Muscle of leg (tissue), 11 donors: ENCODE measurements around the gene ZNF711. TPM values are rescaled to one million over a fixed set of nuclear protein-coding genes. Genes with fewer than 3 reads are reported as not detected.
"Not testable (repeated sequence)": the region's sequence is repeated elsewhere in the genome, so short reads cannot be mapped to it uniquely, and the experiment has no call there.

ENCODE experiments used
- DNase-seq: peaks from one replicate; pipeline ENCODE4 v3.0.0; 2013
- H3K27ac ChIP-seq: one replicate; pipeline ENCODE4 v1.5.1; 2013; ENCODE audit warnings: mild to moderate bottlenecking, low read length, control low read depth
- H3K27me3 ChIP-seq: one replicate; pipeline ENCODE4 v1.6.1; 2013; ENCODE audit warnings: low read length; ENCODE audit not compliant: control insufficient read depth, insufficient read depth
- H3K36me3 ChIP-seq: one replicate; pipeline ENCODE4 v1.6.1; 2013; ENCODE audit warnings: low read length; ENCODE audit not compliant: control insufficient read depth, insufficient read depth
- H3K4me1 ChIP-seq: one replicate; pipeline ENCODE4 v1.6.1; 2013; ENCODE audit warnings: low read length; ENCODE audit not compliant: control insufficient read depth, insufficient read depth
- H3K4me3 ChIP-seq: one replicate; pipeline ENCODE4 v1.5.1; 2013; ENCODE audit warnings: low read length, control low read depth
- H3K9me3 ChIP-seq: replicated peaks from 2 replicates; pipeline ENCODE4 v1.6.1; 2013; ENCODE audit warnings: low read depth, low read length; ENCODE audit not compliant: control insufficient read depth
- whole genome bisulfite sequencing: methylation state at CpG from one replicate; pipeline ENCODE4 v1.1.5; 2013; ENCODE audit warnings: missing lambda C conversion rate; ENCODE audit not compliant: insufficient coverage; 5-methylcytosine and 5-hydroxymethylcytosine counted together
- polyA plus RNA-seq, 8 donors: library from polyadenylated mRNA; unstranded; fragments of 120-200 nt; gene quantifications; one replicate each; pipeline versions ENCODE4 v1.2.1 to v1.2.3, GENCODE V29; 2013; ENCODE audit warnings: inconsistent platforms in 1 of 8, low replicate concordance in 1 of 8; ENCODE audit not compliant: insufficient read length in 8 of 8, insufficient read depth in 1 of 8
- total RNA-seq: library from RNA; stranded (reverse); fragments of 120-200 nt; gene quantifications from one replicate; pipeline ENCODE4 v1.2.4, GENCODE V29; 2013

Gene ZNF711
- total and polyA plus RNA-seq, 9 donors = 20.5 to 32.2 (median 28.1) TPM

DNA sequence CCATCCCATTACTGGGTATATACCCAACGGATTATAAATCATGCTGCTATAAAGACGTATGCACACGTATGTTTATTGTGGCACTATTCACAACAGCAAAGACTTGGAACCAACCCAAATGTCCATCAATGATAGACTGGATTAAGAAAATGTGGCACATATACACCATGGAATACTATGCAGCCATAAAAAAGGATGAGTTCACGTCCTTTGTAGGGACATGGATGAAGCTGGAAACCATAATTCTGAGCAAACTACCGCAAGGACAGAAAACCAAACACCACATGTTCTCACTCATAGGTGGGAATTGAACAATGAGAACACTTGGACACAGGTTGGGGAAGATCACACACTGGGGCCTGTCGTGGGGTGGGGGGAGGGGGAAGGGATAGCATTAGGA, 41.5 kb downstream of the ZNF711 start:
- not testable (repeated sequence) for H3K4me3 ChIP-seq, H3K27me3 ChIP-seq, H3K36me3 ChIP-seq, H3K9me3 ChIP-seq, H3K27ac ChIP-seq, H3K4me1 ChIP-seq, DNase-seq
- WGBS = no CpG with 5 or more reads among the region's 6 CpGs

DNA sequence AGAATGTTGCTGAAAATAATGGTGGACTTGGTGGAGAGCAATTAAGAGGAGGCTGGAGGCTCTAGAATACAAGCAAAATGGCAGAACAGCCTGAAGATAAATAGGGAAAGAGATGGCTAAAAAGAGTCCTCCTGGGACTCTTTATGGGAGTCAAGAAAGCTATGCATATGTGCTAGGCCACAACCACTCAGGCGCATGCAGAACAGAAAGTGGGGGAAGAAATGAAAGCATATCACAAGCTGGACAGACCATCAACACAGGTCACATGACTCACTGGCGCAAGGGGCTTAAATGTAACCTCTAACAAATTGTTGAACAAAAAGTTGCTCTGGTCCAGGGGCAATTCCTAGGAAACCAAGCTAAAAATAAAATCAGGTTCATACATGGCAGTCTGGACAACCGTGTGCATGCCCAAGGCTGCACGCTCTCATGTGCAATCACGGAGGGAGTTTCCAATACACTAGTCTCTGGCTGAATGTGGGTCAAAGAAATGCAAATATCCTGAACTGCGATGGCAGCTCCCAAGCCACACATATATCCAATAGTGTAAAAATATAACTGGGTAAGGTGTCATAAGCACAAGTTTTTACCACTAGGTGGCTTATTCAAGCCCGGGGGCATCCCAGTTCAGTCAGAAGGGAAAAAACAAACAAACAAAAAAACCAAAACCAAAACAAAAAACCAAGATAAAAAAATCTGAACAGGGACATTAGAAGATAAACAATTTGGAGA, 45.4 kb downstream of the ZNF711 start:
- no peaks in the 10 kb centered on the region for H3K9me3 ChIP-seq

GRCh38 chrX:85303544-85303943, 59.8 kb downstream of the ZNF711 start:
- DNase-seq = no peak
- Histone ChIP-seq H3K27ac (no peak overlapping the region), H3K27me3 (no peaks in the 10 kb centered on the region), H3K9me3 (no peaks in the 10 kb centered on the region), H3K4me1 (no peaks in the 10 kb centered on the region), H3K36me3 (no peaks in the 10 kb centered on the region), H3K4me3 (no peak overlapping the region)
- no CpG with 5 or more reads among the region's 3 CpGs for WGBS

More for the DNA sequence above, 45.4 kb downstream of the ZNF711 start:
- WGBS = no CpG with 5 or more reads among the region's 7 CpGs
- no peak for DNase-seq
- H3K36me3 ChIP-seq = no peaks in the 10 kb centered on the region
- H3K27me3 ChIP-seq = no peaks in the 10 kb centered on the region
- no peak overlapping the region for H3K4me3 ChIP-seq
- H3K4me1 ChIP-seq = no peaks in the 10 kb centered on the region
- H3K27ac ChIP-seq = no peak overlapping the region

DNA sequence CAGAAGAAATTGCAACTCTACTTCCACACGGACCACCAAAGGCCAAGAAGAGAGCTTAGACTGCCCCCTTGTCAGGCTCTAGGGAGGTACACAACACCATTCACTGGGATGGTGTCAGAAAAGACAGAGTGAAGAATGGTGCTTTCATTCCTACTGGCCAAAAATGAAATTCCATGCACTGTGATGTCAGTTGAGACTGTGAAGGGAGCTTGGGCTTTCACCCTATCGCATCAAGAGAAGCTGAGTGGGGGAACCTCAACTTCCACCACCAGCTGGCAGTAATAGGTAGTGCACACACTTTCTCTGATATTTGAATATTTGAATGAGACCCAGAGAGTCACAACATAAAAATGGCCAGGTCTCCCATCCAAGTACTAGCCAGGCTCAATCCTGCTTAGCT, 65.9 kb downstream of the ZNF711 start:
- no CpG with 5 or more reads among the region's 2 CpGs for WGBS
- H3K36me3 ChIP-seq = no peaks in the 10 kb centered on the region
- no peak overlapping the region for H3K4me3 ChIP-seq

DNA sequence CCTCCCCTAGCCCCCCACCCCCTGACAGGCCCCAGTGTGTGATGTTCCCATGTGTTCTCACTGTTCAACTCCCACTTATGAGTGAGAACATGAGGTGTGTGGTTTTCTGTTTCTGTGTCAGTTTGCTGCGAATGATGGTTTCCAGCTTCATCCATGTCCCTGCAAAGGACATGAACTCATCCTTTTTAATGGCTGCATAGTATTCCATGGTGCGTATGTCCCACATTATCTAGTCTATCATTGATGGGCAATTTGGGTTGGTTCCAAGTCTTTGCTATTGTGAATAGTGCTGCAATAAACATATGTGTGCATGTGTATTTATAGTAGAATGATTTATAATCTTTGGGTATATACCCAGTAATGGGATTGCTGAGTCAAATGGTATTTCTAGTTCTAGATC, 67.6 kb downstream of the ZNF711 start:
- not testable (repeated sequence) for H3K36me3 ChIP-seq, H3K27me3 ChIP-seq, H3K4me3 ChIP-seq, H3K27ac ChIP-seq, DNase-seq, H3K4me1 ChIP-seq, H3K9me3 ChIP-seq
- no CpG with 5 or more reads among the region's 2 CpGs for WGBS

More for the DNA sequence above, 65.9 kb downstream of the ZNF711 start:
- DNase-seq = no peak
- Histone ChIP-seq H3K27ac (no peak overlapping the region), H3K4me1 (no peaks in the 10 kb centered on the region), H3K27me3 (no peaks in the 10 kb centered on the region), H3K9me3 (no peaks in the 10 kb centered on the region)

Other genes starting within 250 kb of the ZNF711 start
- gene APOOL, start 240.1 kb upstream of the ZNF711 start, total RNA-seq = 11.3 TPM
- gene APOOL, start 240.1 kb upstream of the ZNF711 start, polyA plus RNA-seq = 10 to 100 TPM; 10.1 to 15.3 (median 12.3) TPM
- 0.31 TPM for gene SATL1, start 212 bp upstream of the ZNF711 start, total RNA-seq
- gene SATL1, start 212 bp upstream of the ZNF711 start, polyA plus RNA-seq = under 1 TPM; 0.23 to 0.37 (median 0.34) TPM
- 0.04 TPM for gene POF1B, start 135.7 kb downstream of the ZNF711 start, total RNA-seq
- 1 to 10 TPM in 2 of 8 donors, under 1 TPM in 6; 0.04 to 2.0 (median 0.10) TPM for gene POF1B, start 135.7 kb downstream of the ZNF711 start, polyA plus RNA-seq